Stimulated activated CD8-positive, alpha-beta memory T cell treated with anti-CD3 and anti-CD28 coated beads, Interleukin-7, amount 100 ng/mL, for 1 hour (primary cell): Measurements from ENCODE around the gene LSM6.

ENCODE experiments used
- DNase-seq, 2 donors: peaks; one replicate each; pipeline ENCODE4 v3.0.0-alpha.2; 2020; ENCODE audit warnings: low read depth in 2 of 2

Gene LSM6

DNA sequence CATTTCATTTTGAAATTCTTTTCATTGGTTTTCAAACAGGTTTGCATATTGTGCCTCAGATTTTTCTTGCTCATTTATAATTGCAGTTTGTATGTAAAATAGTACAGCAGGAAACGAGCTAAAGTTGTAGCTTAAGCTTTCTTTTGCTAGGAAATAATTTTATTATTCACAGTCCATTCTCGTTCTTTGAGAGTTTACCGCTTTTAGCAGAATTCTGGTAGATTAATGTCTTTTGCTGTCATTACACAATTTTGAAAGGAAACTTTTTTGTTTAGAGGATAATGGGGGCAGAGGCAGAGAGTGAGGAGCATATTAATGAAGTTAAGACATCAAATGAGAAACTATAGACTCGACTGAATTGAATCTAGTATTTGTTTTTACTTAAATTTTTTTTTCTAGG, 10.5 kb downstream of the LSM6 start:
- DNase-seq = no peak

DNA sequence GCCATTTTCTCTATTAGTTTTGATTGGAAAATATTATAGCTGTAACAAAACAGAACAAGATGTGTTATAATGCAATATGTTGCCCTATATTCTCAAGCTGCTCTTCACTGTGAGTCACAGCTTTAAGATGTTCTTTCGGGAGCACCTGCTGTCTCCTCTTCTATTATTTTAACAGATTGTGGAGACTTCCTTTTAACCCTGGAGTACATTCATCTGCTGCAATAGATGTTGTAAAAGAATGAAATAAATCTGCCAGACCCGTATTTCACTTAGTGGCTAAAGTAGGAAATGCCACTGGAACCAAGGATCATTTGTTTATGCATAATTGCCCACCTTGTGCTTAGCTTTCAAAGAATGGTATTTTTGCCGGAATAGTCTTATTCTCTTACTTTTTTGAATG, 11.1 kb downstream of the LSM6 start:
- DNase-seq = no peak

DNA sequence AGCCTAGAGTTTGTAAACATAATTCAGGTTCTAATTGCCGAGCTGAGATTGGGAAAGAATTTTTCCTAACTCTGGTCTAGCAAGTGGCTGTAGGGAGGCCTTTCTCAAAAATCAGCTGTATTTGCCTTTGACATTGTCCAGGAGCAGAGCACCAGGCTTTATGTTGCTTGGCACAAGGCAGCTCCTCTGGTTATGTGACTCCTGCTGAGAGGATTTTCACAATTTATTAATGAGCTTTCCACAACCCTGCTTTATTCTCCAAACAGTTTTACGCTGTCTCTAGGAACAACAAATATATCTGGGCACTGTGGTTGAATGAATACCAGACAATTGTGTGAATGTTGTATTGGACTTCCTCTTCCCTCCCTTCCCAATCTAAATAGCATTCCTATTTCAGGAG, 14.9 kb downstream of the LSM6 start:
- no peak for DNase-seq

DNA sequence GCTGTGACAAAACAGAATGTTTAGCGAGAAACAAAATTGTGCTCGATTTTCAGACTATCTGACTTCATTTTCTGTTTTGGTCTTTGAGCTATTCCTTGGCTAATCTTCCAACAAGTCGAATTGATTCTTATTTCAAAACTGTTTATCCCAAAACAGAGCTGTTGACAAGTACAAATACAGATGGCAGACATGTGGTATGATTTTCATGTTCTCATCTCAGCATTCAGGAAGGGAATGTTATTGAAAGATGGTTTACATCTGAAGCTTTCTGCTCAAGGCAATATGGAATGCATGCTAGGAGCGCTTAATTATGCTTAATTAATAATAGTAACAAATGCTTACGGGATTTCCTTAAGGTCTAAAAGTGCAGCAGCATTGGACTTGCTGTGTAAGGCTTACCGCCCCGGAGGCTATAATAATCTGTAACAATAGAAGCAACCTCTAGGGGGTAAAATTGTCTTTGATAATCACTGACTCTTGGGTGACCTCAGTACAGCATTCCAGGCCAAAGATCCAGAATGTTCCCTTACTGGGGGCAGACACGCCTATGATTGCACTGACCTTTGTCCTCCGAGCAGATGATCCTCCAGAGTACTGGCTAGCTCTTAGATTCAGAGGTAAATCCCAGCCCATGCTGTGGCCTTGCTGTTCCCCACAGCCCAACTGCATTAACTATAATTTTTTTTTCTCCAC, 16.4 kb downstream of the LSM6 start:
- DNase-seq = no peak

DNA sequence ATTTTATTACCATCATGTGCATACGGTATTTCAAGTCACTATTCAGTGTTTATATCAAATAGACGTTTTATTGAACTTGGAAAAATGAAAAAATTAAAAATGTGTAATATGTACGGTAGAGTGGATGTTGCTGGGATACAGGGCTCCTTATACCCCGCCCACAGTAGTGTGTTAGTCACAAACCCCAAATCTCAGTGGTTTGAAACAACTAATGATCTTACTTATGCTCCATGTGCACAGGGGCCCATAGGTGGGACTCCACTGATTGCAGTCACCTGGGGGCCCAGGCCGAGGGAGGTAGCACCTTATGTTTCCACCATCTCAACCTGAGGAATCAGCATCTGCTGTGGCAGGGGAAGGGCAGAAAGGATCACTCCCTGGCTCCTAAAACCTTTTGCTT, 18.1 kb downstream of the LSM6 start:
- DNase-seq = no peak

DNA sequence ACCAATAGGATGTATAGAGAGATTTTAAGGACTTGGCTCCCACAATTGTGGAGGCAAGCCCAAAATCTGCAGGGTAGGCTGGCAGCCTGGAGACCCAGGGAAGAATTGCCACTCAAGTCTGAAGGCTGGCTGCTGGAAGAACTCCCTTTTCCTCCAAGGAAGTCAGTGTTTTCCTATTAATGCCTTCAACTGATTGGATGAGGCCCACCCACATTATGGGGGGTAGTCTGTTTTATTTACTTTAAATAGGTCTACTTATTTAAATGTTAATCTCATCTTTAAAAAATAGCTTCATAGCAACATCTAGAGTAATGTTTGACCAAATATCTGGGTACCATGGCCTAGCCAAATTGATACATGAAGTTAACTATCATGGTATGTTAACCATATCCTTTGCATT, 18.7 kb downstream of the LSM6 start:
- no peak for DNase-seq

DNA sequence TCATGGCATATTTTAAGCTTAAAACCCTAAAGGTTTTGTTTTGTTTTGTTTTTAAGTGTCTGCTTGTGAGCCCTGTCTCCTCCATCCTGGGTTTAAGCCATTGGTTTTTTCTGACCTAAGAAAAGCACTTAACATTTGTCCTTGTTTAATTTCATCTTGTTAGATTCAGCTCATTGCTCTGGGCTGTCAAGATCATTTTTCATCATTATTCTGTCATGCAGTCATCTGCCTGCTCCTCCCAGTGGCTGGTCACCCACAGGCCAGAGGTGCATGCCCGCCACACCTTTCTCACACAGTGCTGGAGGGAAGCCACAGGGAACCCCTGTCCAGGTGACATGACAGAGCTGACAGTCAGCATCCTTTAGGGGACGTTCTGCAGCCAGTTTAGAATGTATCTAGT, 27.1 kb downstream of the LSM6 start:
- DNase-seq = no peak

DNA sequence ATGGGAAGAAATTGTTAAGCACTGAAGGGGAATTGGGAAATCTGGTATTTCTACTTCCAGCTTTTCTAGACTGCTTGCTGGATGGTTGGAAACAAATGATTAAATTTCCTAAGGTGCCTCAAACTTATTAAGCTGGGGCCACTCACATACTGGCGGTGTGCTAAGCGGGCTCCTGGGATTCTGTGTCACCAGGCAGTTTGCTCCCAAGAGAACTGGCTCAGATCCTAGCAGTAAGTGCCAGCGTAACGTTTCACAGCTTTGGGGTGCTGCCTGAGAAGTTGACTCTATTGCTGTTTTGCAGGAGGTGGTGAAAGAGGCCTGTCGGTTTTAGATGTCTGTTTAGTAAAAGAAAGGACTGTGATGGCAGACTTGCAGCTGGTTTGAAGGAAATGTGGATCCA, 31.9 kb downstream of the LSM6 start:
- no peak for DNase-seq

DNA sequence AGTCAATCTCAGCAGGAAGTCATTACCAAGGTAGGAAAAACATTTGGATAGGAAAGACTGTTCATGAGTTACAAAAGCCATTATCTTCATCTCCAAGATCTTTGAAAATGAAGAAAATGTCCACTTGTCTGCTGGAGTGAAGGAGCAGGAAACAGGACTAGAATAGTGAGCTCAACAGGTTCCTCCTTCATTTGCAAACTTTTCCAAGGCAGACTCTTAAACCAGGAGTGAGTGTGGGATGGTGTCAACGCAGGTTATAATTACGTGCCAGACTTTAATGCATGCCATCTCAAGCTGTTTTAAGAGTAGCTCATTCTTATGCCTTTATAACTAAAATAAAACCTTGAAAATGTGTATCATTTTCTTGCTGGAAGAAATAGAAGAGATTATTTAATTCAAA, 35.4 kb downstream of the LSM6 start:
- no peak for DNase-seq

DNA sequence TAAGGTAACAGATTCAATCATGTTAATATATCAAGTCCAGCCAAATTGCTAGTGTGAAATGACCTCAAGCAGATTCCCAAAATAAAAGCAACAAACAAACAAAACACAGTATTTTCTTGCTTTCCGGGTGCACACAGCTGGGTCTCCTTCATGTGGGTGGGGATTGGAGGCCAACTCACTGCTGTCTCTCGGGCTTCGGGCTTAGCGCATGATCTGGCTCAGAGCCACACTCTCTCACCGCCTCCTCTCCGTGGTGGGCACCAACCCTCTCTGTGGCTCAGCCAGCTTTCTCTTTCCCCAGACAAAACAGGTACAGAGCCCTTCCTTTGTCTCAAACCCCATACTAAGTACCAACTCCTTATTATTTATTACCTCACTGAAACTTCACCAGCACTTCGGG, 35.9 kb downstream of the LSM6 start:
- no peak for DNase-seq

DNA sequence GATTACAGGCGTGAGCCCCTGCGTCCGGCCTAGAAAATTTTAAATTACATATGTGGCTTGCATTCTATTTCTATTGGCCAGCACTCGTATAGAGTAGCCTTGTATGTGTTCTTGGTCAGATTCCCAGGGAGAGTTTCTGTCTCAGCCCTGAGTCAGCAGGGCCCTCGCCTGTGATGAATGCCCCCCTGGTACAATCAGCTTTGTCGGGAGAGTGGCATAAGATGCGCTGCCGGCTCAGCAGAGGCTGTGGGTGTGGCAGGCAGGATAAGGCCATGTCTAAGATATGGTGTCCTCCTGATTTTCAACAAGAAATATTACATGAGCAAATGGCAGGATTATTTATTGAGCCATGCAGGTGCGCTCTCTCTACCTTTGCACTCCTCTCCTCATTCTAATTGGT, 37.3 kb downstream of the LSM6 start:
- no peak for DNase-seq

DNA sequence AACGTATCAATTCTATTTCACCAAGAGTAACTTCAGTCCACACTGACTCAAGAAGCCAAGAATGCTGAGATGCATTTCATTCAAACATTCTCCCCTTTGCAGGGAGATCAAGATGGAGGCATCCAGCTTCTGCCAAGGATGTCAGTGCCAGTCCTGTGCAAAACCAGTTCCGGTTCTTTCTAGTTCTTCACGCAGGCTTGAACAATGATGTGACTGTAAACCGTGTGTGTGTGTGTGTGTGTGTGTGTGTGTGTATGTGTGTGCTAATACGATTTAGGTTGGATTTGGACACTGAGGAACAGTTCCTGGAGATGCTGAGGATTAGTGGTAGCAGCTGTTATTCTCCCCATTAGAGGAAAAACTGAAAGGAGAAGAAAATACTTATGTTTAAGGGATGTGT, 38.7 kb downstream of the LSM6 start, which contains the start of gene REELD1:
Gene REELD1, plus strand, starts transcription at position 301 of the 400 bp plus-strand sequence. CDS start 2,415 bp downstream, outside the sequence.
- no peak for DNase-seq

DNA sequence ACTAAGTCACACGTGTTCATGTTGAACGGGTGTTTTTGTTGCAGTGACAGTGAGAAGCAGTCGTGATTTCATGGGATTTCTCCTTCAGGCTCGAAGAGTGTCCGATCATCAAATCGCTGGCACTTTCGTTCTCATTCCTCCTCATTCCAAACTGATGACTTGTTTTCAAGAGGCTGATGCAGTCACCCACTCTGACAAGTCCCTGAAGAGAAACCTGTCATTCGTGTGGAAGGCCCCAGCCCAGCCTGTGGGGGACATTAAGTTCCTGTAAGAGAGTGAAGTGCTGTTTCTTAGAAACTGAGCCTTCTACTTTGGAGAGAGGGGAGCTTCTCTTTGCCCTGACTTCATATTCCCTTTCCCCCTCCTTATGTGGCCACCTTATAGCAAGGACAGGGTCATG, 46.8 kb downstream of the LSM6 start:
- DNase-seq = no peak

DNA sequence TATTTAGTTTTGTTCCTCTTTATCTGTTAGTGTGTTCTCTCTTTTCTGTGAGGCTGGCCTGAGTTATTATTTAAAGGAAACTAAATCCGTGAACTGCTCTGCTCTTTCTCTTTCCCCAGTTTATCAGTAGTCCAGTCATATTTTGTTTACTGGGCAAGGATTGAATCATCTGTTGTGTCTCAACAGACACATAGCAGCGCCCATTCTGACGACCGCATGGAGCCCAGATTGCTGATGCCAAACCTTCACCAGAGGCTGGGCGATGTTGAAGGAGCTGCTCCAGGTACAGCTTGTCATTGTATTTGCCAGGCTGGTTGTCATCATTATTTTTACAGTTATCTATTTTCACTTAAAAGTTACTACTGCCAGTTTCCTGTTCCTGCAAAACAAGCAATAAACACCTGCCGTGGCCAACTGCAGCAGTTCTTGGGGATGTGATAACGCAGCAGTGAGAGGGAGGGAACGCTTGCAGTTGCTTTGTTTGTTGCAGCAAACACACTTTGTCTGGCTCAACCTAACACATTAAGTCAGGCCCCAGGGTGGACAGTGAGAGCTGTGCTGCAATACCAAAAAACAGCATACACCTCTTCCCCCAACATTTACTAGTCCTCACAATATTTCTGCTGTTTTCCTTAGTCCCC, 48.9 kb downstream of the LSM6 start:
- DNase-seq = no peak

DNA sequence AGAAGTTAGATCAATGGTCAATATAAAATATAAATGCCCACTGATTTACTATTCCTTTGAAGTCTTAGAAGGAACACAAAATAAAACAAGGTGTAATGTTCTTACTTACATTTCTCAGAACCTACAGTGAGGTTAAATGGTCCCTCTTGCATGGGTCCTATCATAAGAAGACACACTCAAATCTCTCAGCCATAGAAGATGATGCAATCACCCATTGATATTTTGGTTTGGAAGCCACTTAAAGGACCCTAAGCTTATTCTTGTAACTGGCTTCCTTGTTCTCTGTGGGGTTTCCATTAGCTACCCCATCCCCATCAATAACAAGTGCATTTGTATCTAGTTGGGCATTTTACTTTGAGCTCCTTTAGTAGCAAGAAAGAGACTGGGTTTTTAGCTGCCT, 53.9 kb downstream of the LSM6 start:
- no peak for DNase-seq

DNA sequence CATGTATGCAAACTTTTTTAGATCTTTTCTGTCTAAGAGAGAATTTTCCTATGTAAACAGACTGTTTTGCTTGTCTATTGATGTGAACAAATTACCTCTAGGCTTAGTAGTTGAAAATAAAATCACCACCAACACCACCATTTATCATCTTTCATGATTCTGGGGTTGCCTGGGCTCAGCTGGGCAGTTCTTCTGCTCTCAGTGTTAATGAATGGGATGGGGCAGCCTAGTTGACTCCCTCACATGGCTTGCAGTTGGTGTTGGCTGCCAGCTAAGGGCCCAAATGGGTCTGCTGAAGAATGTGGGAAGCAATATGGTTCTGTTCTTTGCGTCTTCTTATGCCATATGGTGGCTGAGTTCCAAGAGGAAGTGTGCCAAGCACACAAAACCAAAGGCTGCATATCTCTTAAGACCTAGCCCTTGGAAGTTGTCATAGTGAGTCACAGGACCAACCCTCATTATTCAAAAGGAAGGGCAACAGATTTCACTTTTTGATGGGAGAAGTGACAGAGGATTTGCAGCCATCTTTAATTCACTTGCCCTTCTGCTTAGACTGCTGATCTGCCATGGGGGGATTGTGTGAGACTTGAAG, 56.7 kb downstream of the LSM6 start:
- DNase-seq = no peak

DNA sequence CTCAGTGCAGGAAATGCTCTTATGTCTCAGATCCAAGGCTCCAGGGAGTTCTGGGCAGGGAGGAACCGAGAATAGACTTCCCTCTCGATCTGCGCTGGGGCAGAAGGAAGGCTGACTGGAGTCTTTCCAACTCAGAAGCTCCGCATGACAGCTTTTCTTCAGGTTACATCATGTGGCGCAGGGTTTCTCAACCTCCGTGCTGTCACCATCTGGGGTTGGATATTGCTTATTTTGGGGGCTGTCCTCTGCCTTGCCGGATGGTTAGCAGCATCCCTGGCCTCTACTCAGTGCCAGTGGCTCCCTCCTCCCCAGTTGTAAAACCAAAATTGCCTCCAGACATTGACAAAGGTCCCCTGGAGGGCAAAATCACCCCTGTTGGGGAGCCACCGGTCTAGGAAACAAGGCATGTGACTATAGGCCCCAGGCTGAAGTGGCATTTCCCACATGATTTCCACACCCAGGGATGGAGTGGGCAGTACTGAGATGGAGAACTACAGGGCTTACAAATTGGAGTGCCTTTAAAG, 60.2 kb downstream of the LSM6 start:
- DNase-seq = no peak

DNA sequence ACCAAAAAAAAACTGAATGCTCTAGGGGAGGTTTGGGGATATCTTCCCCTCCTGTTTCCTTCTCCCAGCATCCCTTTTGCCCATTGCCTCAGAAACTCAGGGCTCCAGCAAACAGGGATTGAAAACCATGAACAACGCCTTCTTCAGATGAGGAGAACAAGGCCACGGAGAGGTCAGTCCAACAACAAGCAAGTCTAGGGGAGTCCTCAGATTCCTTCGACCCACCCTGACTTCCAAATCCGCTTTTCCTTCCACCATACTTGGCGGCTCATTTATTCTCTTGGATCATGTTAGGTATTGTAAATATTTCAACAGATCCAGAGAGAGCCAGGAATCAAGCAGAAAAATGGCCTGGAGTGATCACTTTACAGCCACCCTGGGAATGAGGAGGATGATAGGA, 60.7 kb downstream of the LSM6 start:
- DNase-seq = no peak

DNA sequence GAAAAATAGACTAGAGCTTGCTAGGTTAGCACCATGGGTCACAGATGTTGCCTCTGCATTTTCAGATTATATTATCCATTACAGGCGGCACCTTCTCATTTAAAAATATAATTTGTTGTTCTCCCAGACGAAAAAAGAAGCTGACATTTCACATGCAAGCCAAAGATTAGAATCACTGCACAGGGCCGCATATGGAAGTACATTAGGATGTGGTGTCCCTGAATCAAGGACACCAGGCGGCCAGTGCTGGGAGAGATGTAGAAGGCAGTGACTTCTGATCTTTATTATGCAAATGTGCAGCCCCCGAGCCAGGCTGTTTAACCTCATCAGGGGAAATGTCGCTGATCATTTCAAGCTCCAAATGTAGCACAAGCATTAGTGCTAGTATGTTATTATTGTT, 61.6 kb downstream of the LSM6 start:
- no peak for DNase-seq

DNA sequence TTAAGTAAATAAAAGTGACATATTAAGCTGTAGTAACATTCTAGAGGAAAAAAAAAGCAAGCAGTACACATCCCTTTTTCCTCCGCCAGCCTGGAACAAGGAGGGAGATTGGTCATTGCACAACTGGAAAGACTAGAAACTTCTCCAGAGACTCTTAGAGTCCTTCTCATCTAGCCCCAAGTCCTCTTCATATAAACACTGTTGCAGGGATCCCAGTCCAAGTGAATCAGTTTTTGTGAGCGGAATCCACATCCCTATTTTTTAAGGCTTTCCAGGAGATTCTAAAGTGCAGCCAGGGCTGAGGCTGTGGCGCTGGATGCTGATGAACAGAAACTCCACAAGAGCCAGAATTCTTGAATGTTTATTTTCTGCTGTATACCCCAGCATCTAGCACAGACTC, 62.6 kb downstream of the LSM6 start:
- no peak for DNase-seq
